ENCODE measurements around the gene DCTN4.

The DCTN4 gene

GRCh38 chr5:150731669-150732242 is 27.1 kb downstream of the DCTN4 start:
- DNase-seq: no peak

GRCh38 chr5:150729859-150730258 is 29.0 kb downstream of the DCTN4 start:
- DNase-seq: no peak

- no peak for DNase-seq
Measured at GRCh38 chr5:150723845-150724244, 35.0 kb downstream of the DCTN4 start.

- peak; percentile 12 for DNase-seq
Measured at GRCh38 chr5:150710165-150710564, 48.7 kb downstream of the DCTN4 start.

- DNase-seq: no peak
Measured at GRCh38 chr5:150706776-150707390, 51.9 kb downstream of the DCTN4 start.

- DNase-seq: no peak
Measured at GRCh38 chr5:150703762-150704161, 55.1 kb downstream of the DCTN4 start.

GRCh38 chr5:150700594-150701377 is 58.0 kb downstream of the DCTN4 start, which contains the start of gene RBM22:
RBM22 (minus strand) TSS chr5:150701062; CDS start chr5:150700985, 77 bp downstream.
- peak; percentile 92 for DNase-seq

GRCh38 chr5:150700246-150700593 is 58.6 kb downstream of the DCTN4 start:
- no peak for DNase-seq

GRCh38 chr5:150694612-150695011 is 64.2 kb downstream of the DCTN4 start:
- DNase-seq: no peak

- DNase-seq: no peak
Measured at GRCh38 chr5:150692276-150692675, 66.5 kb downstream of the DCTN4 start.

- DNase-seq: no peak
Measured at GRCh38 chr5:150690760-150691159, 68.1 kb downstream of the DCTN4 start.

- no peak for DNase-seq
Measured at GRCh38 chr5:150689120-150689519, 69.7 kb downstream of the DCTN4 start.

GRCh38 chr5:150676578-150676977 is 82.2 kb downstream of the DCTN4 start:
- no peak for DNase-seq

- no peak for DNase-seq
Measured at GRCh38 chr5:150675069-150675468, 83.7 kb downstream of the DCTN4 start.

GRCh38 chr5:150674341-150674821 is 84.4 kb downstream of the DCTN4 start:
- no peak for DNase-seq

GRCh38 chr5:150672884-150673275 is 85.9 kb downstream of the DCTN4 start:
- DNase-seq: no peak

GRCh38 chr5:150672237-150672883 is 86.5 kb downstream of the DCTN4 start:
- peak; percentile 18 for DNase-seq

- peak; percentile 8 for DNase-seq
Measured at GRCh38 chr5:150671509-150672236, 87.1 kb downstream of the DCTN4 start.

- no peak for DNase-seq
Measured at GRCh38 chr5:150670948-150671310, 87.9 kb downstream of the DCTN4 start.

- no peak for DNase-seq
Measured at GRCh38 chr5:150670275-150670947, 88.4 kb downstream of the DCTN4 start.

- DNase-seq: no peak
Measured at GRCh38 chr5:150665044-150665443, 93.8 kb downstream of the DCTN4 start.

- no peak for DNase-seq
Measured at GRCh38 chr5:150663936-150664335, 94.9 kb downstream of the DCTN4 start.

Measured in CD4-positive, alpha-beta T cell treated with Interleukin-12 subunit alpha and Interleukin-12 subunit beta, for 1 hour (primary cell).